Adrenal gland (tissue), 5 donors: Measurements from ENCODE around the gene SEMA5A.

Experiments
- CTCF ChIP-seq, 6 experiments: fragments of 450-650 bp in 4 of 6; fragments of 200-600 bp in 2 of 6; sonication (generic) in 1 of 6; IDR thresholded peaks; 1 replicate in 5 of 6; 2 replicates in 1 of 6; pipeline versions ENCODE4 v1.5.1 to v1.8.0; 2016 to 2021; ENCODE audit warnings: antibody characterized with exemption in 6 of 6, mild to moderate bottlenecking in 2 of 6, moderate library complexity in 1 of 6
- POLR2A ChIP-seq, 2 donors: fragments of 450-650 bp; IDR thresholded peaks; one replicate each; pipeline ENCODE4 v1.6.1; 2017; ENCODE audit warnings: antibody characterized with exemption in 2 of 2, mild to moderate bottlenecking in 2 of 2, moderate library complexity in 1 of 2
- donor health status: DM: no; HTN: no; CAD: no.

GRCh38 chr5:9151684-9152427, 394.0 kb downstream of the SEMA5A start:
- TF ChIP-seq CTCF (IDR thresholded peaks at IDR 0.05) (no peak), POLR2A (IDR thresholded peaks at IDR 0.05) (no peak)
